DND-41 (cell line): Measurements from ENCODE around the gene PNMA6F.

Source experiments
- CTCF ChIP-seq: IDR thresholded peaks from 2 replicates; pipeline ENCODE4 v1.5.1; 2012; ENCODE audit warnings: borderline replicate concordance, low read length, moderate library complexity, mild to moderate bottlenecking; ENCODE audit not compliant: poor library complexity, severe bottlenecking; ENCODE audit errors: extremely low read depth
- EZH2 ChIP-seq: IDR thresholded peaks from 3 replicates; pipeline ENCODE4 v1.6.1; 2012; ENCODE audit warnings: borderline replicate concordance, low read depth, mild to moderate bottlenecking, moderate library complexity, low read length, inconsistent platforms; ENCODE audit not compliant: severe bottlenecking

- TF ChIP-seq EZH2 (no peak), CTCF (no peak)
Measured at GRCh38 chrX:153301746-153302145, 19.8 kb downstream of the PNMA6F start.
